K562 (cell line): ENCODE measurements around the gene TCHP. TPM values are rescaled to one million over a fixed set of nuclear protein-coding genes. Genes with fewer than 3 reads are reported as not detected.

Experiments used
- ATAC-seq: fragments of 200-7000 bp; cut with Tn5 transposase; 3 replicates; pipeline ENCODE4 v1.9.1; 2020; ENCODE audit warnings: moderate library complexity
- BruUV-seq: library from RNA; stranded (reverse); fragments of 400-500 nt; replicated peaks from 2 replicates; lab custom pipeline; 2021; lab: Mats Ljungman, UMichigan
- CTCF ChIA-PET: fragments of 300-600 bp; formaldehyde crosslinking; extraction: SDS; loops from one replicate; lab custom pipeline; 2021; ENCODE audit warnings: low intra/inter-chr PET ratio; lab: Yijun Ruan, JAX
- POLR2A ChIA-PET: fragments of 300-600, 350-650 bp; sonication (Branson Sonifier 250); formaldehyde crosslinking; extraction: SDS; loops from one replicate; lab custom pipeline; 2021; ENCODE audit warnings: antibody characterized with exemption, inconsistent platforms; lab: Yijun Ruan, JAX
- DNase-seq, 4 experiments: peaks; one replicate each; pipeline versions ENCODE4 v3.0.0 to v3.0.0-alpha.2; 2011 to 2018; ENCODE audit warnings: low spot score in 3 of 4, mixed read lengths in 3 of 4; ENCODE audit errors: extremely low read depth in 1 of 4
- FAIRE-seq: peaks from 2 replicates; lab custom pipeline; 2011; peaks lifted over from hg19 to GRCh38; lab: Jason Lieb, UNC
- H2AFZ ChIP-seq: 2 replicates; pipeline ENCODE4 v1.6.0; 2011; ENCODE audit warnings: low read depth, low read length, control low read depth, inconsistent platforms
- H3K27ac ChIP-seq: fragments of 200-600 bp; 3 replicates; pipeline ENCODE4 v1.8.0; 2011; ENCODE audit warnings: low read depth, mild to moderate bottlenecking, control low read depth, inconsistent platforms, low read length, moderate library complexity, mixed read lengths; ENCODE audit errors: extremely low read depth
- H3K27me3 ChIP-seq, 2 experiments: fragments of 300-600 bp in 1 of 2; 2 replicates in 1 of 2; 3 replicates in 1 of 2; pipeline versions ENCODE4 v1.6.0 to v1.8.0; 2011; ENCODE audit warnings: inconsistent platforms in 2 of 2, low read length in 2 of 2, mild to moderate bottlenecking in 1 of 2, mixed read lengths in 1 of 2, moderate library complexity in 1 of 2; ENCODE audit not compliant: control insufficient read depth in 2 of 2, insufficient read depth in 2 of 2
- H3K36me3 ChIP-seq: fragments of 300-600 bp; 3 replicates; pipeline ENCODE4 v1.8.0; 2011; ENCODE audit warnings: mild to moderate bottlenecking, low read length, inconsistent platforms; ENCODE audit not compliant: control insufficient read depth, insufficient read depth
- H3K4me1 ChIP-seq, 2 experiments: fragments of 200-600 bp in 1 of 2; replicated peaks in 1 of 2; 2 replicates in 1 of 2; 3 replicates in 1 of 2; pipeline versions ENCODE4 v1.5.1 to v1.8.0; 2011; ENCODE audit warnings: inconsistent platforms in 2 of 2, low read length in 2 of 2, mild to moderate bottlenecking in 1 of 2, mixed read lengths in 1 of 2, moderate library complexity in 1 of 2; ENCODE audit not compliant: control insufficient read depth in 2 of 2, insufficient read depth in 2 of 2
- H3K4me2 ChIP-seq: 2 replicates; pipeline ENCODE4 v1.6.1; 2011; ENCODE audit warnings: low read length, control low read depth, inconsistent platforms, mixed read lengths; ENCODE audit not compliant: insufficient read depth
- H3K4me3 ChIP-seq: fragments of 200-600 bp; sonication (generic), shearing (Covaris generic); 2 replicates; pipeline ENCODE4 v1.5.1; 2016; ENCODE audit warnings: control low read depth, inconsistent platforms
- H3K79me2 ChIP-seq: fragments of 200-600 bp; 3 replicates; pipeline ENCODE4 v1.8.0; 2011; ENCODE audit warnings: low read length, inconsistent platforms; ENCODE audit not compliant: control insufficient read depth, insufficient read depth
- H3K9ac ChIP-seq, 2 experiments: 2 replicates each; pipeline versions ENCODE4 v1.6.0 to v1.6.1; 2011; ENCODE audit warnings: low read depth in 2 of 2, low read length in 2 of 2, control low read depth in 1 of 2, inconsistent platforms in 1 of 2, mild to moderate bottlenecking in 1 of 2, mixed read lengths in 1 of 2; ENCODE audit not compliant: insufficient read depth in 1 of 2
- H3K9me1 ChIP-seq: one replicate; pipeline ENCODE4 v1.6.0; 2011; ENCODE audit warnings: inconsistent platforms, mild to moderate bottlenecking, low read length, moderate library complexity; ENCODE audit not compliant: control insufficient read depth, insufficient read depth
- H3K9me3 ChIP-seq: replicated peaks from 2 replicates; pipeline ENCODE4 v1.5.1; 2011; ENCODE audit warnings: low read depth, low read length, inconsistent platforms; ENCODE audit not compliant: control insufficient read depth, insufficient read depth
- H4K20me1 ChIP-seq: replicated peaks from 2 replicates; pipeline ENCODE4 v1.6.1; 2011; ENCODE audit warnings: low read length, inconsistent platforms, mixed read lengths; ENCODE audit not compliant: control insufficient read depth, insufficient read depth
- KAT2B ChIP-seq: IDR thresholded peaks from one replicate; pipeline ENCODE4 v1.6.1; 2012; ENCODE audit warnings: low read depth, mild to moderate bottlenecking, control low read depth, inconsistent platforms, low read length, moderate library complexity
- KLF16 ChIP-seq: IDR thresholded peaks from 2 replicates; pipeline ENCODE4 v1.6.1; 2016; ENCODE audit warnings: antibody characterized with exemption
- NFXL1 ChIP-seq: fragments of 450-650 bp; formaldehyde crosslinking; IDR thresholded peaks from 2 replicates; pipeline ENCODE4 v1.4.0; 2021; ENCODE audit warnings: mild to moderate bottlenecking
- PHF20 ChIP-seq: fragments of 450-650 bp; IDR thresholded peaks from 2 replicates; pipeline ENCODE4 v1.6.1; 2018; ENCODE audit not compliant: partially characterized antibody
- WGBS: fragments of 100-300 bp; shearing (Covaris generic); methylation state at CpG from one replicate; pipeline ENCODE4 v1.1.6; 2016; ENCODE audit warnings: low coverage, mixed read lengths; ENCODE audit not compliant: insufficient coverage; ENCODE audit errors: missing lambda C conversion rate; 5-methylcytosine and 5-hydroxymethylcytosine counted together
- in situ Hi-C: fragments of 300-500 bp; cut with MboI; formaldehyde crosslinking; loops from 4 replicates; pipeline ENCODE4 v1.15.0; 2018; ENCODE audit warnings: inconsistent platforms, mixed read lengths
- intact Hi-C: fragments of 100-400 bp; cut with micrococcal nuclease; formaldehyde crosslinking; loops from 2 replicates; pipeline ENCODE4 v1.14.2; 2022
- polyA plus RNA-seq, 8 experiments: library from polyadenylated mRNA; depleted of rRNA in 4 of 8; stranded (reverse) in 5 of 8; unstranded in 3 of 8; fragments of >200 nt; fragmentation: Nextera tagmentation in 2 of 8; fragmentation: Illumina TruSeq in 1 of 8; extraction: Ambion mirVana in 2 of 8; extraction: Trizol in 1 of 8; gene quantifications; 2 replicates each; pipeline versions ENCODE4 v1.2.1 to v1.2.3, GENCODE V29; 2011 to 2014; ENCODE audit warnings: inconsistent platforms in 1 of 8, missing spikeins in 1 of 8
- total RNA-seq, 7 experiments: library from RNA; depleted of rRNA in 6 of 7; stranded (reverse); fragments of >200 nt in 6 of 7; fragmentation: Illumina TruSeq in 2 of 7; extraction: Trizol in 2 of 7; gene quantifications; 2 replicates each; pipeline versions ENCODE4 v1.2.1 to v1.2.3, GENCODE V29; 2011 to 2021; ENCODE audit warnings: low replicate concordance in 1 of 7
- TF ChIP-seq, protein P1 (sequence below): fragments of 450-650 bp; IDR thresholded peaks from 2 replicates; pipeline ENCODE4 v1.6.1; 2016; ENCODE audit warnings: antibody characterized with exemption
- TF ChIP-seq, protein P2 (sequence below): fragments of 450-650 bp; IDR thresholded peaks from 2 replicates; pipeline ENCODE4 v1.6.1; 2016; ENCODE audit warnings: mild to moderate bottlenecking, moderate library complexity
- TF ChIP-seq, protein P3 (sequence below): sonication (generic); formaldehyde crosslinking; IDR thresholded peaks from 2 replicates; pipeline ENCODE4 v1.8.1; 2023; ENCODE audit warnings: mild to moderate bottlenecking, missing genetic modification reagents

Gene TCHP
- total and polyA plus RNA-seq, 9 of the 15 experiments (the other 6 are each of a cell fraction or from before 2014, with no cell fraction given), result 3.4 to 30.4 (median 19.7) TPM

DNA sequence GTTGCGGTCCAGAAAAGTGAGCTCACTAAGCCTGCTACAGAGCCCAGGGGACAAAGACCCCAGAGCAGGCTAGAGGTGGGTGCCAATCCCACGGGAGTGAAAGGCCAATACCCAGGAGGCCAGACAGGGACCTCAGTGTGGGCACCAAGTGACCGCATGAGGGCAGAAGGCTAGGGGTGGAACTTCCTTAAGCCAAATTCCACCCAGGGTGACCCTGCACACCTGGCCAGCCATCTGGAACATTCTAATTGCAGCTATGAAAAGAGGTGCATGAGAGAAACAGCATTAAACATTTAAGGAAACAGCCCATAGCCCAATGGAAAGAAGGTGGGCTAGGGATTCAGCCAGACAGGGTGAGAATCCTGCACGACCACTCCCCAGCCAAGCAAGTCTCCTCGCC, 39.1 kb upstream of the TCHP start:
- Histone ChIP-seq H3K9me1 (no peaks in the 10 kb centered on the region), H2AFZ (no peak overlapping the region), H3K27me3 (peaks cover 0 to 14% of the 10 kb centered on the region in 2 experiments; a peak in 2 of 5 replicates), H3K9me3 (no peaks in the 10 kb centered on the region), H3K4me1 (peaks cover 0 to under 1% of the 10 kb centered on the region in 2 experiments; a peak in 2 of 5 replicates), H3K36me3 (no peaks in the 10 kb centered on the region), H3K4me2 (no peak overlapping the region), H3K9ac (no peak overlapping the region), H3K4me3 (no peak overlapping the region), H3K79me2 (no peaks in the 10 kb centered on the region), H3K27ac (no peak overlapping the region), H4K20me1 (no peaks in the 10 kb centered on the region)
- ChIA-PET CTCF (no interaction called here), POLR2A (interaction anchor here (0.9 to 1.8 kb wide), 2 partner anchors 12 to 67 kb away, joined by 3 to 8 read pairs; no protein-coding TSS in a partner anchor)
- intact Hi-C loops, result no loop called here
- FAIRE-seq (no peak), ATAC-seq (no peak), DNase-seq (no peak)
- in situ Hi-C loops, result no loop called here
- no TSS peak for BruUV-seq
- WGBS, result 33% methylated on average over 5 of the region's 5 CpGs
- TF ChIP-seq, protein P1, sequence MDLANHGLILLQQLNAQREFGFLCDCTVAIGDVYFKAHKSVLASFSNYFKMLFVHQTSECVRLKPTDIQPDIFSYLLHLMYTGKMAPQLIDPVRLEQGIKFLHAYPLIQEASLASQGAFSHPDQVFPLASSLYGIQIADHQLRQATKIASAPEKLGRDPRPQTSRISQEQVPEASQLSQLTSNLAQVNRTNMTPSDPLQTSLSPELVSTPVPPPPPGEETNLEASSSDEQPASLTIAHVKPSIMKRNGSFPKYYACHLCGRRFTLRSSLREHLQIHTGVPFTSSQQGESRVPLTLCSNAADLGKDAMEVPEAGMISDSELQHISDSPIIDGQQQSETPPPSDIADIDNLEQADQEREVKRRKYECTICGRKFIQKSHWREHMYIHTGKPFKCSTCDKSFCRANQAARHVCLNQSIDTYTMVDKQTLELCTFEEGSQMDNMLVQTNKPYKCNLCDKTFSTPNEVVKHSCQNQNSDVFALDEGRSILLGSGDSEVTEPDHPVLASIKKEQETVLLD, result no peak
- TF ChIP-seq NFXL1 (no peak), PHF20 (no peak), KAT2B (no peak), KLF16 (no peak)
- TF ChIP-seq, protein P2, sequence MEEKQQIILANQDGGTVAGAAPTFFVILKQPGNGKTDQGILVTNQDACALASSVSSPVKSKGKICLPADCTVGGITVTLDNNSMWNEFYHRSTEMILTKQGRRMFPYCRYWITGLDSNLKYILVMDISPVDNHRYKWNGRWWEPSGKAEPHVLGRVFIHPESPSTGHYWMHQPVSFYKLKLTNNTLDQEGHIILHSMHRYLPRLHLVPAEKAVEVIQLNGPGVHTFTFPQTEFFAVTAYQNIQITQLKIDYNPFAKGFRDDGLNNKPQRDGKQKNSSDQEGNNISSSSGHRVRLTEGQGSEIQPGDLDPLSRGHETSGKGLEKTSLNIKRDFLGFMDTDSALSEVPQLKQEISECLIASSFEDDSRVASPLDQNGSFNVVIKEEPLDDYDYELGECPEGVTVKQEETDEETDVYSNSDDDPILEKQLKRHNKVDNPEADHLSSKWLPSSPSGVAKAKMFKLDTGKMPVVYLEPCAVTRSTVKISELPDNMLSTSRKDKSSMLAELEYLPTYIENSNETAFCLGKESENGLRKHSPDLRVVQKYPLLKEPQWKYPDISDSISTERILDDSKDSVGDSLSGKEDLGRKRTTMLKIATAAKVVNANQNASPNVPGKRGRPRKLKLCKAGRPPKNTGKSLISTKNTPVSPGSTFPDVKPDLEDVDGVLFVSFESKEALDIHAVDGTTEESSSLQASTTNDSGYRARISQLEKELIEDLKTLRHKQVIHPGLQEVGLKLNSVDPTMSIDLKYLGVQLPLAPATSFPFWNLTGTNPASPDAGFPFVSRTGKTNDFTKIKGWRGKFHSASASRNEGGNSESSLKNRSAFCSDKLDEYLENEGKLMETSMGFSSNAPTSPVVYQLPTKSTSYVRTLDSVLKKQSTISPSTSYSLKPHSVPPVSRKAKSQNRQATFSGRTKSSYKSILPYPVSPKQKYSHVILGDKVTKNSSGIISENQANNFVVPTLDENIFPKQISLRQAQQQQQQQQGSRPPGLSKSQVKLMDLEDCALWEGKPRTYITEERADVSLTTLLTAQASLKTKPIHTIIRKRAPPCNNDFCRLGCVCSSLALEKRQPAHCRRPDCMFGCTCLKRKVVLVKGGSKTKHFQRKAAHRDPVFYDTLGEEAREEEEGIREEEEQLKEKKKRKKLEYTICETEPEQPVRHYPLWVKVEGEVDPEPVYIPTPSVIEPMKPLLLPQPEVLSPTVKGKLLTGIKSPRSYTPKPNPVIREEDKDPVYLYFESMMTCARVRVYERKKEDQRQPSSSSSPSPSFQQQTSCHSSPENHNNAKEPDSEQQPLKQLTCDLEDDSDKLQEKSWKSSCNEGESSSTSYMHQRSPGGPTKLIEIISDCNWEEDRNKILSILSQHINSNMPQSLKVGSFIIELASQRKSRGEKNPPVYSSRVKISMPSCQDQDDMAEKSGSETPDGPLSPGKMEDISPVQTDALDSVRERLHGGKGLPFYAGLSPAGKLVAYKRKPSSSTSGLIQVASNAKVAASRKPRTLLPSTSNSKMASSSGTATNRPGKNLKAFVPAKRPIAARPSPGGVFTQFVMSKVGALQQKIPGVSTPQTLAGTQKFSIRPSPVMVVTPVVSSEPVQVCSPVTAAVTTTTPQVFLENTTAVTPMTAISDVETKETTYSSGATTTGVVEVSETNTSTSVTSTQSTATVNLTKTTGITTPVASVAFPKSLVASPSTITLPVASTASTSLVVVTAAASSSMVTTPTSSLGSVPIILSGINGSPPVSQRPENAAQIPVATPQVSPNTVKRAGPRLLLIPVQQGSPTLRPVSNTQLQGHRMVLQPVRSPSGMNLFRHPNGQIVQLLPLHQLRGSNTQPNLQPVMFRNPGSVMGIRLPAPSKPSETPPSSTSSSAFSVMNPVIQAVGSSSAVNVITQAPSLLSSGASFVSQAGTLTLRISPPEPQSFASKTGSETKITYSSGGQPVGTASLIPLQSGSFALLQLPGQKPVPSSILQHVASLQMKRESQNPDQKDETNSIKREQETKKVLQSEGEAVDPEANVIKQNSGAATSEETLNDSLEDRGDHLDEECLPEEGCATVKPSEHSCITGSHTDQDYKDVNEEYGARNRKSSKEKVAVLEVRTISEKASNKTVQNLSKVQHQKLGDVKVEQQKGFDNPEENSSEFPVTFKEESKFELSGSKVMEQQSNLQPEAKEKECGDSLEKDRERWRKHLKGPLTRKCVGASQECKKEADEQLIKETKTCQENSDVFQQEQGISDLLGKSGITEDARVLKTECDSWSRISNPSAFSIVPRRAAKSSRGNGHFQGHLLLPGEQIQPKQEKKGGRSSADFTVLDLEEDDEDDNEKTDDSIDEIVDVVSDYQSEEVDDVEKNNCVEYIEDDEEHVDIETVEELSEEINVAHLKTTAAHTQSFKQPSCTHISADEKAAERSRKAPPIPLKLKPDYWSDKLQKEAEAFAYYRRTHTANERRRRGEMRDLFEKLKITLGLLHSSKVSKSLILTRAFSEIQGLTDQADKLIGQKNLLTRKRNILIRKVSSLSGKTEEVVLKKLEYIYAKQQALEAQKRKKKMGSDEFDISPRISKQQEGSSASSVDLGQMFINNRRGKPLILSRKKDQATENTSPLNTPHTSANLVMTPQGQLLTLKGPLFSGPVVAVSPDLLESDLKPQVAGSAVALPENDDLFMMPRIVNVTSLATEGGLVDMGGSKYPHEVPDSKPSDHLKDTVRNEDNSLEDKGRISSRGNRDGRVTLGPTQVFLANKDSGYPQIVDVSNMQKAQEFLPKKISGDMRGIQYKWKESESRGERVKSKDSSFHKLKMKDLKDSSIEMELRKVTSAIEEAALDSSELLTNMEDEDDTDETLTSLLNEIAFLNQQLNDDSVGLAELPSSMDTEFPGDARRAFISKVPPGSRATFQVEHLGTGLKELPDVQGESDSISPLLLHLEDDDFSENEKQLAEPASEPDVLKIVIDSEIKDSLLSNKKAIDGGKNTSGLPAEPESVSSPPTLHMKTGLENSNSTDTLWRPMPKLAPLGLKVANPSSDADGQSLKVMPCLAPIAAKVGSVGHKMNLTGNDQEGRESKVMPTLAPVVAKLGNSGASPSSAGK, result no peak
- TF ChIP-seq, protein P3, sequence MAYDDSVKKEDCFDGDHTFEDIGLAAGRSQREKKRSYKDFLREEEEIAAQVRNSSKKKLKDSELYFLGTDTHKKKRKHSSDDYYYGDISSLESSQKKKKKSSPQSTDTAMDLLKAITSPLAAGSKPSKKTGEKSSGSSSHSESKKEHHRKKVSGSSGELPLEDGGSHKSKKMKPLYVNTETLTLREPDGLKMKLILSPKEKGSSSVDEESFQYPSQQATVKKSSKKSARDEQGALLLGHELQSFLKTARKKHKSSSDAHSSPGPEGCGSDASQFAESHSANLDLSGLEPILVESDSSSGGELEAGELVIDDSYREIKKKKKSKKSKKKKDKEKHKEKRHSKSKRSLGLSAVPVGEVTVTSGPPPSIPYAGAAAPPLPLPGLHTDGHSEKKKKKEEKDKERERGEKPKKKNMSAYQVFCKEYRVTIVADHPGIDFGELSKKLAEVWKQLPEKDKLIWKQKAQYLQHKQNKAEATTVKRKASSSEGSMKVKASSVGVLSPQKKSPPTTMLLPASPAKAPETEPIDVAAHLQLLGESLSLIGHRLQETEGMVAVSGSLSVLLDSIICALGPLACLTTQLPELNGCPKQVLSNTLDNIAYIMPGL, result no peak
